Heart left ventricle (tissue), 16 donors: ENCODE data around the gene SMIM1. TPM values are rescaled to one million over a fixed set of nuclear protein-coding genes. Genes with fewer than 3 reads are reported as not detected.

Source experiments
- ATAC-seq, 4 donors: fragments of 200-7000 bp; cut with Tn5 transposase; one replicate each; pipeline ENCODE4 v1.9.1; 2020 to 2022; ENCODE audit warnings: moderate library complexity in 4 of 4, mild to moderate bottlenecking in 3 of 4, moderate number of reproducible peaks in 1 of 4
- DNase-seq, 5 donors: peaks; one replicate each; pipeline ENCODE4 v3.0.0-alpha.2; 2020
- H3K27ac ChIP-seq, 12 donors: fragments of 200-600 bp; sonication (generic) in 4 of 12; one replicate each; pipeline versions ENCODE4 v1.5.0 to v1.8.0; 2016 to 2022; ENCODE audit warnings: mild to moderate bottlenecking in 2 of 12
- H3K27me3 ChIP-seq, 9 donors: fragments of 200-600 bp; sonication (generic) in 2 of 9; one replicate each; pipeline versions ENCODE4 v1.5.1 to v1.8.0; 2016 to 2022; ENCODE audit warnings: mild to moderate bottlenecking in 3 of 9
- H3K36me3 ChIP-seq, 9 donors: fragments of 200-600 bp; sonication (generic) in 2 of 9; one replicate each; pipeline versions ENCODE4 v1.5.0 to v1.8.0; 2018 to 2022; ENCODE audit warnings: mild to moderate bottlenecking in 2 of 9
- H3K4me1 ChIP-seq, 12 donors: fragments of 200-600 bp; sonication (generic) in 4 of 12; one replicate each; pipeline versions ENCODE4 v1.5.0 to v1.8.0; 2016 to 2022; ENCODE audit warnings: mild to moderate bottlenecking in 3 of 12
- H3K4me3 ChIP-seq, 12 donors: fragments of 200-600 bp; sonication (generic) in 4 of 12; one replicate each; pipeline versions ENCODE4 v1.5.0 to v1.8.0; 2017 to 2022; ENCODE audit warnings: mild to moderate bottlenecking in 9 of 12, moderate library complexity in 4 of 12
- H3K9me3 ChIP-seq, 12 donors: fragments of 200-600 bp; sonication (generic) in 4 of 12; one replicate each; pipeline versions ENCODE4 v1.5.0 to v1.8.0; 2016 to 2022; ENCODE audit warnings: mild to moderate bottlenecking in 1 of 12
- POLR2A ChIP-seq, 2 donors: fragments of 450-650 bp; IDR thresholded peaks; one replicate each; pipeline ENCODE4 v1.6.1; 2017; ENCODE audit warnings: antibody characterized with exemption in 2 of 2, mild to moderate bottlenecking in 2 of 2, moderate library complexity in 2 of 2
- WGBS, 4 donors: extraction: QIAGEN DNeasy Blood & Tissue Kit in 2 of 4; methylation state at CpG; one replicate each; pipeline versions ENCODE4 v1.1.5 to v1.1.7; 2013 to 2018; 5-methylcytosine and 5-hydroxymethylcytosine counted together
- intact Hi-C, 10 donors: fragments of 100-400 bp; cut with DNase I; formaldehyde crosslinking; loops; one replicate each; pipeline versions ENCODE4 v1.11.1 to v1.14.2; 2022
- polyA plus RNA-seq, 2 donors: library from polyadenylated mRNA; stranded (reverse); fragments of 200-250 nt; gene quantifications; one replicate each; pipeline ENCODE4 v1.2.3, GENCODE V29; 2013
- total RNA-seq, 9 donors: library from RNA; depleted of rRNA in 2 of 9; stranded (reverse); fragments of >200 nt in 2 of 9; fragmentation: NEBNext Ultra II Directional in 3 of 9; extraction: Animal tissue kit (Norgen Biotek cat#: 25700) in 3 of 9; gene quantifications; one replicate each; pipeline versions ENCODE4 v1.1.0 to v1.2.4, GENCODE V29; 2016 to 2023
- TF ChIP-seq, protein P1 (sequence below), 12 donors: fragments of 200-600 bp; sonication (generic) in 4 of 12; IDR thresholded peaks; one replicate each; pipeline versions ENCODE4 v1.5.0 to v1.8.0; 2018 to 2022; ENCODE audit warnings: antibody characterized with exemption in 12 of 12, mild to moderate bottlenecking in 5 of 12
- donor health status: ischemic (EF 13 %, LVEDD 7.1; RV severe dilation, severe dysfunction).
- donor health status: healthy with polysubstance abuse.
- donor health status: DM: no; HTN: yes; CAD: no.
- donor health status: DM: no; HTN: no; CAD: no.
- donor health status: ischemic (EF 25% LVEDD 6.9; RV normal size, moderate dysfunction).
- donor health status: ischemic (EF 25% LVEDD 5.7; RV mildly dilated, moderate dysfunction).
- donor health status: healthy.
- donor health status: DM: yes; HTN: yes; CAD: no.
- donor health status: ischemic (EF 35%, LVEDD 5.7; RV mildly dilated, moderate dysfunction).
- donor health status: nonischemic (EF 11% LVEDD 7.7; RV severe dilation, severe dysfunction).
- donor health status: DM: yes; HTN: yes; CAD: no.
- donor health status: PGD.
- donor health status: ischemic (EF 29% LVEDD 5.4; RV normal size, mild dysfunction).
- donor health status: nonischemic (EF 23%, LVEDD 6.1; RV moderate dilation, normal function).

SMIM1 gene
- total and polyA plus RNA-seq, 11 donors: 3.8 to 51.2 (median 11.7) TPM

DNA sequence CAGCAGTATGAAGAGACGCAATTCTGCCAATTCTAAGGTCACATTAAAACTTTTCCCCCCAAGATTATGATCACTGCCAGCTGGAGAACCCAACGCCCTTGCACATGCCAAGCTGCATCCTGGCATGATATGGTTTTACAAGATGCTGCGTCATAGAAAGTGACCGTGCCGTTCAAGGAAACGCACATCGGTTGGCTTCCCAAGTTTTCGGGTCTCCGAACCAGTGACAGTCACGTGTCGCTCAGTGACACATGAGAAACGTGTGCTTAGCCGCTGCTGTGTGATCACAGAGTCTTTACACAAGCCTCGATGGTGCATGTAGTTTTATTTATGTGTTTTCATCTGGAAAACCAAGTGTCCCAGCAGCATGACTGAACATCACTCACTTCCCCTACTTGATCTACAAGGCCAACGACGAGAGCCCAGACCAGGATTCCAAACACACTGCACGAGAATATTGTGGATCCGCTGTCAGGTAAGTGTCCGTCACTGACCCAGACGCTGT is 7.4 kb downstream of the SMIM1 start:
- H3K4me1 ChIP-seq: peaks cover 0 to 24% (median 12%) of the 10 kb centered on the region in 12 donors
- H3K9me3 ChIP-seq: no peaks in the 10 kb centered on the region
- WGBS, 4 donors: 91 to 94% (median 93%) methylated on average over 20 of the region's 20 CpGs
- peaks cover 0 to 69% (median 62%) of the 10 kb centered on the region in 9 donors for H3K36me3 ChIP-seq
- no peak overlapping the region for H3K27ac ChIP-seq
- H3K4me3 ChIP-seq: no peak overlapping the region
- no peak for TF ChIP-seq POLR2A (IDR thresholded peaks at IDR 0.05)
- TF ChIP-seq, protein P1, sequence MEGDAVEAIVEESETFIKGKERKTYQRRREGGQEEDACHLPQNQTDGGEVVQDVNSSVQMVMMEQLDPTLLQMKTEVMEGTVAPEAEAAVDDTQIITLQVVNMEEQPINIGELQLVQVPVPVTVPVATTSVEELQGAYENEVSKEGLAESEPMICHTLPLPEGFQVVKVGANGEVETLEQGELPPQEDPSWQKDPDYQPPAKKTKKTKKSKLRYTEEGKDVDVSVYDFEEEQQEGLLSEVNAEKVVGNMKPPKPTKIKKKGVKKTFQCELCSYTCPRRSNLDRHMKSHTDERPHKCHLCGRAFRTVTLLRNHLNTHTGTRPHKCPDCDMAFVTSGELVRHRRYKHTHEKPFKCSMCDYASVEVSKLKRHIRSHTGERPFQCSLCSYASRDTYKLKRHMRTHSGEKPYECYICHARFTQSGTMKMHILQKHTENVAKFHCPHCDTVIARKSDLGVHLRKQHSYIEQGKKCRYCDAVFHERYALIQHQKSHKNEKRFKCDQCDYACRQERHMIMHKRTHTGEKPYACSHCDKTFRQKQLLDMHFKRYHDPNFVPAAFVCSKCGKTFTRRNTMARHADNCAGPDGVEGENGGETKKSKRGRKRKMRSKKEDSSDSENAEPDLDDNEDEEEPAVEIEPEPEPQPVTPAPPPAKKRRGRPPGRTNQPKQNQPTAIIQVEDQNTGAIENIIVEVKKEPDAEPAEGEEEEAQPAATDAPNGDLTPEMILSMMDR (IDR thresholded peaks at IDR 0.05): no peak
- DNase-seq (no peak), ATAC-seq (no peak)
- intact Hi-C loops: no loop called here
- H3K27me3 ChIP-seq: no peaks in the 10 kb centered on the region

DNA sequence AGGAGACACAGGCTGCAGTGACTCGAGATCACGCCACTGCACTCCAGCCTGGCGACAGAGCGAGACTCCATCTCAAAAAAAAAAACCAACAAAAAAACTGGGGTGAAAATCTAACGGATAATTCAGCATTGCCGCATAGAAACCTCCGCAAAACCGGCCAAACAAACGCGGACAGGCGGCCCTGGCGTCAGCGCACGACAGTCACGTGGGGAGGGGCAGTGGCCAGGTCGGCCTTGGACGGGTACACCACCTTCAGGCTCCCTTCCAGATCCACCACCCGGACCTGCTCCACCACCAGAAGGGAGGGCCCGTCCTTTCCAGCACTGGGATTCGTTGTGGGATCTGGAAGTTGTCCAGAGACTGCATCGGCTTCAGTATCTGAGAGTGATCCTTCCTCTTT is 8.4 kb downstream of the SMIM1 start:
- ATAC-seq (no peak), DNase-seq (no peak)
- H3K4me1 ChIP-seq: peaks cover 0 to 14% (median 2%) of the 10 kb centered on the region in 12 donors
- 89 to 91% (median 90%) methylated on average over 21 of the region's 21 CpGs for WGBS, 4 donors
- H3K36me3 ChIP-seq: peaks cover 0 to 78% (median 71%) of the 10 kb centered on the region in 9 donors
- H3K27ac ChIP-seq: no peak overlapping the region
- H3K9me3 ChIP-seq: no peaks in the 10 kb centered on the region
- TF ChIP-seq, protein P1 (IDR thresholded peaks at IDR 0.05): no peak
- TF ChIP-seq POLR2A (IDR thresholded peaks at IDR 0.05): no peak
- H3K4me3 ChIP-seq: no peak overlapping the region
- intact Hi-C loops: no loop called here
- no peaks in the 10 kb centered on the region for H3K27me3 ChIP-seq

DNA sequence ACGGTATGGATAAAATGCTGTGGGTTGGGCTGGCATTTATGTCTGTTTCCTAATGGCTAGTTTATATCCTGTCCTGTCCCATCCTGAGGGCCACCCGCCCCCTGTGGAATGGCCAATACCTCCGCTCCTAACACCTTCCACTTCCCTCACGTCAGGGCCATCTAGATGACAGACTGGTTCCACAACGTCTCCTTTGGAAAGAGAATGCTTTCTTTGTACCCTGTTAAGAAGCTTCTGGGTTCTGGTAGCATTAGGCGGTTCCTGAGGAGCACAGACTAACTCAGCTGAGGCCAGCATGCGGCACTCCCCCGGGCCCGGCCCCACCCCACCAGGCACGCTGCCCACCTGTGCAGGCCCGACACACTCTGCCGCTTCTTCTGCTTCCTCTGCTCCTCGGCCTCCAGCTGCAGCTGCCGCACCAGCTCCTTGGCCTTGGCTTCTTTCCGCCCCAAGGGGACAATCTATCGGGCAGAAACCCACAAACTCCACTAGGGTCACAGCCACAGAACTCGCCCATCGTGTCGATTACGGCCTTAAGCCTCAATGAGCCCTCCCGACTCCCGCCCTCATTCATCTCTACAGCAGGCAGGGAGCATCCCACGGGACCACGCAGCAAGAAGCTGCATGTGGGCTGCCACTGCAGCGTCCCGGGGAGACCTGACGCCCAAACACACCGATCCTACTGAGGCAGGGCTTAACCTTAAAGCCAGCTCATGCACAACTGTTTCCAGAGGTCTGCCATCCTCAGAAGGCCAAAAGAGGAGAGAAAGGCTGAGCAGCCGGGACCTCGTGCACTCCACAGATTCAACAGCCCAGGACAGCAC is 11.3 kb downstream of the SMIM1 start:
- TF ChIP-seq POLR2A (IDR thresholded peaks at IDR 0.05): no peak
- TF ChIP-seq, protein P1 (IDR thresholded peaks at IDR 0.05): no peak
- intact Hi-C loops: no loop called here
- H3K36me3 ChIP-seq: peaks cover 0 to 96% (median 89%) of the 10 kb centered on the region in 9 donors

DNA sequence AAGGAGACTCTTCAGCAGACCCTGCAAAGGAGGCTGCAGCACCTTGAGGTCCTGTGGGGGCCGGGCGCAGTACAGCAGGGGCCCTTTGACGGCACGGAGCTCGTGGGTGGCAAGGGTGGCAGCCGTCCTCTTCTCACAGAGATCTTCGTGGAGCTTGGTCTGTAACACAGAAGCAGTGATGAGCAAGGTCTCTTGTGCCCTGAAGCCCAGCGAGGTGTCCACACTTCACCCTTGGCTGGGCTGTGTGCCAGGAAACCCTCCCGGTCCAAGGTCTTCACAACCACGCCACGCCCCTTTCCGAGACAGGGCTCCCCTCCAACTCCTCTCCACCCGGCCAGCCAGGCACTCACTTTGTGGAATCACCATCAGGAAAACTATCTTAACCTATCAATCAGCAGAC is 12.5 kb downstream of the SMIM1 start:
- ATAC-seq: peak in 1 of 4 donors; percentile 54
- H3K4me3 ChIP-seq: no peak overlapping the region
- 62 to 72% (median 65%) methylated on average over 13 of the region's 13 CpGs for WGBS, 4 donors

More for the DNA sequence above, 11.3 kb downstream of the SMIM1 start:
- Histone ChIP-seq H3K4me1 (peaks cover 0 to 11% (median 4%) of the 10 kb centered on the region in 12 donors), H3K9me3 (no peaks in the 10 kb centered on the region), H3K27ac (no peak overlapping the region), H3K27me3 (no peaks in the 10 kb centered on the region), H3K4me3 (no peak overlapping the region)
- DNase-seq: no peak
- WGBS, 4 donors: 91 to 94% (median 92%) methylated on average over 29 to 30 of the region's 30 CpGs
- no peak for ATAC-seq

More for the DNA sequence above, 12.5 kb downstream of the SMIM1 start:
- no peak overlapping the region for H3K27ac ChIP-seq
- intact Hi-C loops: no loop called here
- peaks cover 0 to 21% (median 13%) of the 10 kb centered on the region in 12 donors for H3K4me1 ChIP-seq
- H3K36me3 ChIP-seq: peaks cover 0 to 95% (median 78%) of the 10 kb centered on the region in 9 donors
- DNase-seq: peak in 2 of 5 donors; percentile 66 to 74
- no peaks in the 10 kb centered on the region for H3K9me3 ChIP-seq
- H3K27me3 ChIP-seq: no peaks in the 10 kb centered on the region
- TF ChIP-seq POLR2A (IDR thresholded peaks at IDR 0.05): no peak
- TF ChIP-seq, protein P1 (IDR thresholded peaks at IDR 0.05): no peak
